ENCODE measurements around the gene DRICH1. TPM values are rescaled to one million over a fixed set of nuclear protein-coding genes. Genes with fewer than 3 reads are reported as not detected.

Gene DRICH1
- polyA plus RNA-seq, 2 of the 4 experiments (the other 2 are of a cell fraction) = 0.58 to 0.85 TPM

DNA sequence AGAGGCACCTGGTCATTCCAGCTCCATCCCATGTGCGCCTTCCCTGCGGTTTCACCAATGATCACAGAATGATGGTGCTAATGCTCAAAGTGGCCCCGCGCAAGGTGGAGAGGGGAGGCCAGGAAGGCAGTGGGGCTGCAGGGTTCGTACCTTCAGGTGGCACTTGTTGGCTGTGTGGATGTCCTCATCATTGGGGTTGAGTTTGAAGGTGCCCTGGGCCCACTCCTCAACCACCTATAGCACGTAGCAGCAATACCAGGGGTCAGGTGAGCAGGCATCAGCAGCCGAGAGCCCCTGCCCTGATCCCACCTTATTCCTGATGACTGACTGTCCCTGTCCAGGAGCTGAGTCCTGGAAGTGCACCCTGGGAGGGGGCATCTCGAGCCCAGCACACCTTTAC, 20.6 kb upstream of the DRICH1 start:
- no peak for DNase-seq (ENCODE audit: low read depth in 1 of 2, low spot score in 1 of 2)
- no peak overlapping the region for H3K4me2 ChIP-seq
- H3K4me1 ChIP-seq = no peaks in the 10 kb centered on the region
- no peaks in the 10 kb centered on the region for H3K9me3 ChIP-seq
- ATAC-seq = no peak
- ChIA-PET CTCF (interaction anchor here (1.2 kb wide), 1 partner anchor 10 kb away, joined by 3 read pairs; no protein-coding TSS in a partner anchor), POLR2A (no interaction called here)
- no peak overlapping the region for H3K4me3 ChIP-seq
- FAIRE-seq = no peak
- 94% methylated on average over 7 of the region's 8 CpGs for WGBS (ENCODE audit: missing lambda C conversion rate)
- TF ChIP-seq NFE2L2 (conservative IDR thresholded peaks at IDR 0.05; ENCODE audit: low read length) (no peak), POLR2AphosphoS2 (conservative IDR thresholded peaks at IDR 0.05; ENCODE audit: low read length) (no peak), SMC3 (IDR thresholded peaks at IDR 0.05) (no peak), TP53 (CRISPR knock-in tag; IDR thresholded peaks at IDR 0.05) (no peak), RNF2 (IDR thresholded peaks at IDR 0.05; ENCODE audit: borderline replicate concordance, low read depth) (no peak), MAFK (IDR thresholded peaks at IDR 0.05; ENCODE audit: partially characterized antibody) (no peak), HDAC2 (IDR thresholded peaks at IDR 0.05) (no peak), TFCP2L1 (CRISPR knock-in tag; IDR thresholded peaks at IDR 0.05) (no peak)
- TF ChIP-seq, protein P1, sequence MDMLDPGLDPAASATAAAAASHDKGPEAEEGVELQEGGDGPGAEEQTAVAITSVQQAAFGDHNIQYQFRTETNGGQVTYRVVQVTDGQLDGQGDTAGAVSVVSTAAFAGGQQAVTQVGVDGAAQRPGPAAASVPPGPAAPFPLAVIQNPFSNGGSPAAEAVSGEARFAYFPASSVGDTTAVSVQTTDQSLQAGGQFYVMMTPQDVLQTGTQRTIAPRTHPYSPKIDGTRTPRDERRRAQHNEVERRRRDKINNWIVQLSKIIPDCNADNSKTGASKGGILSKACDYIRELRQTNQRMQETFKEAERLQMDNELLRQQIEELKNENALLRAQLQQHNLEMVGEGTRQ (IDR thresholded peaks at IDR 0.05) = no peak
- TF ChIP-seq, protein P2, sequence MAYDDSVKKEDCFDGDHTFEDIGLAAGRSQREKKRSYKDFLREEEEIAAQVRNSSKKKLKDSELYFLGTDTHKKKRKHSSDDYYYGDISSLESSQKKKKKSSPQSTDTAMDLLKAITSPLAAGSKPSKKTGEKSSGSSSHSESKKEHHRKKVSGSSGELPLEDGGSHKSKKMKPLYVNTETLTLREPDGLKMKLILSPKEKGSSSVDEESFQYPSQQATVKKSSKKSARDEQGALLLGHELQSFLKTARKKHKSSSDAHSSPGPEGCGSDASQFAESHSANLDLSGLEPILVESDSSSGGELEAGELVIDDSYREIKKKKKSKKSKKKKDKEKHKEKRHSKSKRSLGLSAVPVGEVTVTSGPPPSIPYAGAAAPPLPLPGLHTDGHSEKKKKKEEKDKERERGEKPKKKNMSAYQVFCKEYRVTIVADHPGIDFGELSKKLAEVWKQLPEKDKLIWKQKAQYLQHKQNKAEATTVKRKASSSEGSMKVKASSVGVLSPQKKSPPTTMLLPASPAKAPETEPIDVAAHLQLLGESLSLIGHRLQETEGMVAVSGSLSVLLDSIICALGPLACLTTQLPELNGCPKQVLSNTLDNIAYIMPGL (CRISPR knock-in tag; IDR thresholded peaks at IDR 0.05; ENCODE audit: borderline replicate concordance) = no peak
- no peak overlapping the region for H3K27ac ChIP-seq

- DNase-seq (ENCODE audit: low read depth in 1 of 2, low spot score in 1 of 2) (no peak), ATAC-seq (no peak), FAIRE-seq (no peak)
- Histone ChIP-seq H3K9me3 (no peaks in the 10 kb centered on the region), H3K27ac (no peak overlapping the region), H3K4me3 (no peak overlapping the region), H3K4me1 (no peaks in the 10 kb centered on the region), H3K4me2 (no peak overlapping the region)
- CTCF ChIA-PET = interaction anchor here (1.2 kb wide), 1 partner anchor 10 kb away, joined by 3 read pairs; no protein-coding TSS in a partner anchor
- WGBS (ENCODE audit: missing lambda C conversion rate) = 100% methylated on average over 1 of the region's 7 CpGs
- TF ChIP-seq NPAS2 (CRISPR knock-in tag; IDR thresholded peaks at IDR 0.05; ENCODE audit: borderline replicate concordance) (no peak), GATA3 (IDR thresholded peaks at IDR 0.05; ENCODE audit: borderline replicate concordance) (no peak), ESRRA (IDR thresholded peaks at IDR 0.05; ENCODE audit: borderline replicate concordance, low read length) (no peak), TFCP2L1 (CRISPR knock-in tag; IDR thresholded peaks at IDR 0.05) (no peak), SMC3 (IDR thresholded peaks at IDR 0.05) (no peak), RARB (CRISPR knock-in tag; IDR thresholded peaks at IDR 0.05) (no peak), POLR2AphosphoS2 (conservative IDR thresholded peaks at IDR 0.05; ENCODE audit: low read length) (no peak), JUN (IDR thresholded peaks at IDR 0.05) (no peak), ZC3H11A (IDR thresholded peaks at IDR 0.05) (no peak), JUNB (IDR thresholded peaks at IDR 0.05) (no peak), HOXB13 (CRISPR knock-in tag; IDR thresholded peaks at IDR 0.05; ENCODE audit: low read depth) (no peak), MAZ (IDR thresholded peaks at IDR 0.05; ENCODE audit: borderline replicate concordance, low read depth, low read length) (no peak), ZFP36 (IDR thresholded peaks at IDR 0.05; ENCODE audit: borderline replicate concordance, partially characterized antibody) (no peak), ZSCAN20 (CRISPR knock-in tag; IDR thresholded peaks at IDR 0.05) (no peak), HOXA7 (CRISPR knock-in tag; IDR thresholded peaks at IDR 0.05) (no peak)
- TF ChIP-seq, protein P3, sequence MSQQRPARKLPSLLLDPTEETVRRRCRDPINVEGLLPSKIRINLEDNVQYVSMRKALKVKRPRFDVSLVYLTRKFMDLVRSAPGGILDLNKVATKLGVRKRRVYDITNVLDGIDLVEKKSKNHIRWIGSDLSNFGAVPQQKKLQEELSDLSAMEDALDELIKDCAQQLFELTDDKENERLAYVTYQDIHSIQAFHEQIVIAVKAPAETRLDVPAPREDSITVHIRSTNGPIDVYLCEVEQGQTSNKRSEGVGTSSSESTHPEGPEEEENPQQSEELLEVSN (IDR thresholded peaks at IDR 0.05; ENCODE audit: borderline replicate concordance, low read depth) = no peak
- TF ChIP-seq, protein P1 (IDR thresholded peaks at IDR 0.05) = no peak
- TF ChIP-seq, protein P4, sequence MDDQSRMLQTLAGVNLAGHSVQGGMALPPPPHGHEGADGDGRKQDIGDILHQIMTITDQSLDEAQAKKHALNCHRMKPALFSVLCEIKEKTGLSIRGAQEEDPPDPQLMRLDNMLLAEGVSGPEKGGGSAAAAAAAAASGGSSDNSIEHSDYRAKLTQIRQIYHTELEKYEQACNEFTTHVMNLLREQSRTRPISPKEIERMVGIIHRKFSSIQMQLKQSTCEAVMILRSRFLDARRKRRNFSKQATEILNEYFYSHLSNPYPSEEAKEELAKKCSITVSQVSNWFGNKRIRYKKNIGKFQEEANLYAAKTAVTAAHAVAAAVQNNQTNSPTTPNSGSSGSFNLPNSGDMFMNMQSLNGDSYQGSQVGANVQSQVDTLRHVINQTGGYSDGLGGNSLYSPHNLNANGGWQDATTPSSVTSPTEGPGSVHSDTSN (IDR thresholded peaks at IDR 0.05) = no peak
- TF ChIP-seq, protein P5, sequence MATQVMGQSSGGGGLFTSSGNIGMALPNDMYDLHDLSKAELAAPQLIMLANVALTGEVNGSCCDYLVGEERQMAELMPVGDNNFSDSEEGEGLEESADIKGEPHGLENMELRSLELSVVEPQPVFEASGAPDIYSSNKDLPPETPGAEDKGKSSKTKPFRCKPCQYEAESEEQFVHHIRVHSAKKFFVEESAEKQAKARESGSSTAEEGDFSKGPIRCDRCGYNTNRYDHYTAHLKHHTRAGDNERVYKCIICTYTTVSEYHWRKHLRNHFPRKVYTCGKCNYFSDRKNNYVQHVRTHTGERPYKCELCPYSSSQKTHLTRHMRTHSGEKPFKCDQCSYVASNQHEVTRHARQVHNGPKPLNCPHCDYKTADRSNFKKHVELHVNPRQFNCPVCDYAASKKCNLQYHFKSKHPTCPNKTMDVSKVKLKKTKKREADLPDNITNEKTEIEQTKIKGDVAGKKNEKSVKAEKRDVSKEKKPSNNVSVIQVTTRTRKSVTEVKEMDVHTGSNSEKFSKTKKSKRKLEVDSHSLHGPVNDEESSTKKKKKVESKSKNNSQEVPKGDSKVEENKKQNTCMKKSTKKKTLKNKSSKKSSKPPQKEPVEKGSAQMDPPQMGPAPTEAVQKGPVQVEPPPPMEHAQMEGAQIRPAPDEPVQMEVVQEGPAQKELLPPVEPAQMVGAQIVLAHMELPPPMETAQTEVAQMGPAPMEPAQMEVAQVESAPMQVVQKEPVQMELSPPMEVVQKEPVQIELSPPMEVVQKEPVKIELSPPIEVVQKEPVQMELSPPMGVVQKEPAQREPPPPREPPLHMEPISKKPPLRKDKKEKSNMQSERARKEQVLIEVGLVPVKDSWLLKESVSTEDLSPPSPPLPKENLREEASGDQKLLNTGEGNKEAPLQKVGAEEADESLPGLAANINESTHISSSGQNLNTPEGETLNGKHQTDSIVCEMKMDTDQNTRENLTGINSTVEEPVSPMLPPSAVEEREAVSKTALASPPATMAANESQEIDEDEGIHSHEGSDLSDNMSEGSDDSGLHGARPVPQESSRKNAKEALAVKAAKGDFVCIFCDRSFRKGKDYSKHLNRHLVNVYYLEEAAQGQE (IDR thresholded peaks at IDR 0.05) = no peak
- POLR2A ChIA-PET = no interaction called here
Measured at GRCh38 chr22:23652286-23652685, 20.2 kb upstream of the DRICH1 start.
